NCI-H2227 treated with DMSO at 0.1 percent for 48 hours (cell line): ENCODE results near the gene IGLON5.

Experiments
- DNase-seq: peaks from one replicate; lab custom pipeline; 2025; lab: John Stamatoyannopoulos, UW

Gene IGLON5

GRCh38 chr19:51311351-51312257 lies at the start of gene IGLON5:
TSS of gene IGLON5 (plus strand) at chr19:51311644. CDS start at chr19:51311848, 204 bp downstream.
- peak; percentile 32 for DNase-seq

GRCh38 chr19:51263808-51264207 lies 47.6 kb upstream of the IGLON5 start:
- no peak for DNase-seq

GRCh38 chr19:51271067-51271466 lies 40.4 kb upstream of the IGLON5 start:
- DNase-seq, result no peak

GRCh38 chr19:51272183-51272810 lies 39.1 kb upstream of the IGLON5 start:
- DNase-seq, result no peak

- no peak for DNase-seq
Measured at GRCh38 chr19:51274049-51274770, 37.2 kb upstream of the IGLON5 start.

- no peak for DNase-seq
Measured at GRCh38 chr19:51277112-51277511, 34.3 kb upstream of the IGLON5 start.

- DNase-seq, result no peak
Measured at GRCh38 chr19:51282335-51282734, 29.1 kb upstream of the IGLON5 start.

- DNase-seq, result no peak
Measured at GRCh38 chr19:51285682-51286081, 25.8 kb upstream of the IGLON5 start.

- no peak for DNase-seq
Measured at GRCh38 chr19:51289635-51290034, 21.8 kb upstream of the IGLON5 start.

- DNase-seq, result no peak
Measured at GRCh38 chr19:51292971-51293370, 18.5 kb upstream of the IGLON5 start.

GRCh38 chr19:51293571-51294210 lies 17.8 kb upstream of the IGLON5 start:
- DNase-seq, result no peak

- DNase-seq, result no peak
Measured at GRCh38 chr19:51294211-51294976, 17.1 kb upstream of the IGLON5 start.

- DNase-seq, result no peak
Measured at GRCh38 chr19:51294977-51295375, 16.5 kb upstream of the IGLON5 start.

GRCh38 chr19:51295382-51296126 lies 15.9 kb upstream of the IGLON5 start:
- DNase-seq, result no peak

GRCh38 chr19:51296336-51297093 lies 14.9 kb upstream of the IGLON5 start:
- no peak for DNase-seq

- DNase-seq, result no peak
Measured at GRCh38 chr19:51297406-51297805, 14.0 kb upstream of the IGLON5 start.

- DNase-seq, result no peak
Measured at GRCh38 chr19:51301266-51301665, 10.2 kb upstream of the IGLON5 start.

GRCh38 chr19:51305479-51305878 lies 6.0 kb upstream of the IGLON5 start:
- no peak for DNase-seq

- DNase-seq, result no peak
Measured at GRCh38 chr19:51316688-51317087, 5.2 kb downstream of the IGLON5 start.

GRCh38 chr19:51317376-51317775 lies 5.9 kb downstream of the IGLON5 start:
- DNase-seq, result no peak
